ENCODE results near the gene AFAP1L2.

The AFAP1L2 gene

DNA sequence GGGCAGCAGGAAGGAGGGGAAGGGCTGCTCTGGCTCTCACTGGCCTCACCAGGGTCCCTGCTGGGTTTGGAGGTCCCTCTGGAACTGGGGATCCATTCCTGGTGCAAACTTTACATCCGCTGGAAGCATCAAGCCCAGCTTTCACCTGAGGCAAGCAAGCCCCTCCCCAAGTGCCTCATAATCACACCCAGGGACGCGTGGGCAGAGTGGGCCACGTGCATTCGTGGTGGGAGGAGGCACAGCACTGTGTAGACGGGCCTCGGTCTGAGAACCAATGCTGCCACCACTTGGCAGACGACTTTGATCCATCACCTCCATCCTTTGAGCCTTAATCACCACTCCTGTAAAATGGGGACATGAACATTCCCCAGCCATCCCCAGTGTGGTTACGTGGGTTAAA lies 91.2 kb downstream of the AFAP1L2 start:
- TF ChIP-seq TEAD4 (IDR thresholded peaks at IDR 0.05) (no peak), ZBTB7A (IDR thresholded peaks at IDR 0.05; ENCODE audit: low read depth) (no peak), EP300 (IDR thresholded peaks at IDR 0.05; ENCODE audit: borderline replicate concordance) (no peak), CREB1 (IDR thresholded peaks at IDR 0.05; ENCODE audit: low read depth) (no peak), CEBPB (IDR thresholded peaks at IDR 0.05) (no peak), YY1 (IDR thresholded peaks at IDR 0.05; ENCODE audit: low read depth) (no peak), FOXM1 (IDR thresholded peaks at IDR 0.05; ENCODE audit: borderline replicate concordance, low read depth) (no peak), RAD21 (IDR thresholded peaks at IDR 0.05; ENCODE audit: low read depth) (no peak), TAF1 (IDR thresholded peaks at IDR 0.05; ENCODE audit: low read depth) (no peak), EGR1 (IDR thresholded peaks at IDR 0.05) (no peak), TCF12 (IDR thresholded peaks at IDR 0.05; ENCODE audit: low read depth) (no peak)
- TF ChIP-seq, protein P1, sequence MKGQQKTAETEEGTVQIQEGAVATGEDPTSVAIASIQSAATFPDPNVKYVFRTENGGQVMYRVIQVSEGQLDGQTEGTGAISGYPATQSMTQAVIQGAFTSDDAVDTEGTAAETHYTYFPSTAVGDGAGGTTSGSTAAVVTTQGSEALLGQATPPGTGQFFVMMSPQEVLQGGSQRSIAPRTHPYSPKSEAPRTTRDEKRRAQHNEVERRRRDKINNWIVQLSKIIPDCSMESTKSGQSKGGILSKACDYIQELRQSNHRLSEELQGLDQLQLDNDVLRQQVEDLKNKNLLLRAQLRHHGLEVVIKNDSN (IDR thresholded peaks at IDR 0.05), result no peak
- TF ChIP-seq, protein P2, sequence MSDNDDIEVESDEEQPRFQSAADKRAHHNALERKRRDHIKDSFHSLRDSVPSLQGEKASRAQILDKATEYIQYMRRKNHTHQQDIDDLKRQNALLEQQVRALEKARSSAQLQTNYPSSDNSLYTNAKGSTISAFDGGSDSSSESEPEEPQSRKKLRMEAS (IDR thresholded peaks at IDR 0.05), result no peak
- TF ChIP-seq, protein P3, sequence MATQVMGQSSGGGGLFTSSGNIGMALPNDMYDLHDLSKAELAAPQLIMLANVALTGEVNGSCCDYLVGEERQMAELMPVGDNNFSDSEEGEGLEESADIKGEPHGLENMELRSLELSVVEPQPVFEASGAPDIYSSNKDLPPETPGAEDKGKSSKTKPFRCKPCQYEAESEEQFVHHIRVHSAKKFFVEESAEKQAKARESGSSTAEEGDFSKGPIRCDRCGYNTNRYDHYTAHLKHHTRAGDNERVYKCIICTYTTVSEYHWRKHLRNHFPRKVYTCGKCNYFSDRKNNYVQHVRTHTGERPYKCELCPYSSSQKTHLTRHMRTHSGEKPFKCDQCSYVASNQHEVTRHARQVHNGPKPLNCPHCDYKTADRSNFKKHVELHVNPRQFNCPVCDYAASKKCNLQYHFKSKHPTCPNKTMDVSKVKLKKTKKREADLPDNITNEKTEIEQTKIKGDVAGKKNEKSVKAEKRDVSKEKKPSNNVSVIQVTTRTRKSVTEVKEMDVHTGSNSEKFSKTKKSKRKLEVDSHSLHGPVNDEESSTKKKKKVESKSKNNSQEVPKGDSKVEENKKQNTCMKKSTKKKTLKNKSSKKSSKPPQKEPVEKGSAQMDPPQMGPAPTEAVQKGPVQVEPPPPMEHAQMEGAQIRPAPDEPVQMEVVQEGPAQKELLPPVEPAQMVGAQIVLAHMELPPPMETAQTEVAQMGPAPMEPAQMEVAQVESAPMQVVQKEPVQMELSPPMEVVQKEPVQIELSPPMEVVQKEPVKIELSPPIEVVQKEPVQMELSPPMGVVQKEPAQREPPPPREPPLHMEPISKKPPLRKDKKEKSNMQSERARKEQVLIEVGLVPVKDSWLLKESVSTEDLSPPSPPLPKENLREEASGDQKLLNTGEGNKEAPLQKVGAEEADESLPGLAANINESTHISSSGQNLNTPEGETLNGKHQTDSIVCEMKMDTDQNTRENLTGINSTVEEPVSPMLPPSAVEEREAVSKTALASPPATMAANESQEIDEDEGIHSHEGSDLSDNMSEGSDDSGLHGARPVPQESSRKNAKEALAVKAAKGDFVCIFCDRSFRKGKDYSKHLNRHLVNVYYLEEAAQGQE (IDR thresholded peaks at IDR 0.05; ENCODE audit: low read depth), result no peak

DNA sequence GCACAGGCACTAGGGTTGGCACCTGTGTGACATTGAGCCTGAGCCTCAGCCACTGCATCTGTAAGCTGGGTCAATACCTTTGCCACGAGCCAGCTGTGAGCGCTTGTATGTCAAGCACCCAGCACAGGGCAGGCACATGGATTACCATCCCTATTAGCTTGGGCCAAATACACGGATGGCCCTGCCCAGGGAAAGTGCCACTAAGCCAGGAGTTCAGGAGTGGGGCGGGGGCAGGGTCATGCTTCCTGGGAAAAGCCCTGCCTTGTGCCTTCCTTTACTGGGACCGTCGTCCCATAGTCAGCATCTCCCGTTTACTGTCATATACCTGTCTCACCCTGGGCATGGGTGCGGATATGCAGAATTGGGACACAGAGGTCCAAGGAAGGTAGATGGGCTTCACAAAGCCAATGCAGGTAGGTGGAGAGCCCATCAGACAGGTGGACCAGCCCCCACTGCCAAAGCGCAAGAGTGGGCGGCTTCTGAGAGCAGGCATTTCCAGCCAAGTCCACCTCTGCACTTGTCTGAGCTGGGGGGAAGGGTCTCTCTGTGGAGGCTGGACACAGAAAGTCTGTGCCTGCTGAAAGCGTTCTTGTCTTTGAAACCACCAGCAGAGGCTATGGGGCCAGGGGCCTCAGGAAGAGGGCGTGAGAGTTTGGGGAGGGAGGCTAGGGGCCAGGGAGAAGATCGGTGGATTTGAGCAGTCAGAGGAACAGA lies 92.6 kb downstream of the AFAP1L2 start:
- TF ChIP-seq FOXM1 (IDR thresholded peaks at IDR 0.05; ENCODE audit: borderline replicate concordance, low read depth) (no peak), RAD21 (IDR thresholded peaks at IDR 0.05; ENCODE audit: low read depth) (no peak)
- TF ChIP-seq, protein P2 (IDR thresholded peaks at IDR 0.05), result no peak

DNA sequence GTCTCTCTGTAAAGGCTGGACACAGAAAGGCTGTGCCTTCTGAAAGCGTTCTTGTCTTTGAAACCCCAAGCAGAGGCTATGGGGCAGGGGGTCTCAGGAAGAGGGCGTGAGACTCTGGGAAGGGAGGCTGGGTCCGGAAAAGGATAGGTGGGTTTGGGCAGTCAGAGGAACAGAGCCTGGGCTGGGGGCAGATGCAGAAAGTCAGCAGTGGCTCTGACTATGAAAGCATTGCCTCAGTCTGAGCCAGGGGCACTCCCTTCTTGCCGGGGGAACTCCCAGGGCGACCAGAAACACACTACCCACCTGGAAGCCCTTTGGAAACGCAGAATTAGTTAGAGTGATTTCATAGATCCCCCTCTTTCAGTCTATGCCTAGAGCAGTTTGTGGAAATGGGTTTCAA lies 93.3 kb downstream of the AFAP1L2 start:
- TF ChIP-seq, protein P3 (IDR thresholded peaks at IDR 0.05; ENCODE audit: low read depth), result no peak
- TF ChIP-seq, protein P2 (IDR thresholded peaks at IDR 0.05), result no peak
- TF ChIP-seq EP300 (IDR thresholded peaks at IDR 0.05; ENCODE audit: borderline replicate concordance), result no peak
- no peak for TF ChIP-seq CEBPB (IDR thresholded peaks at IDR 0.05)
- no peak for TF ChIP-seq TAF1 (IDR thresholded peaks at IDR 0.05; ENCODE audit: low read depth)
- TF ChIP-seq TCF12 (IDR thresholded peaks at IDR 0.05; ENCODE audit: low read depth), result no peak
- no peak for TF ChIP-seq EGR1 (IDR thresholded peaks at IDR 0.05)
- TF ChIP-seq TEAD4 (IDR thresholded peaks at IDR 0.05), result no peak
- TF ChIP-seq, protein P1 (IDR thresholded peaks at IDR 0.05), result no peak
- TF ChIP-seq YY1 (IDR thresholded peaks at IDR 0.05; ENCODE audit: low read depth), result no peak
- no peak for TF ChIP-seq FOXM1 (IDR thresholded peaks at IDR 0.05; ENCODE audit: borderline replicate concordance, low read depth)
- no peak for TF ChIP-seq CREB1 (IDR thresholded peaks at IDR 0.05; ENCODE audit: low read depth)
- no peak for TF ChIP-seq RAD21 (IDR thresholded peaks at IDR 0.05; ENCODE audit: low read depth)
- TF ChIP-seq NFIC (IDR thresholded peaks at IDR 0.05), result no peak

DNA sequence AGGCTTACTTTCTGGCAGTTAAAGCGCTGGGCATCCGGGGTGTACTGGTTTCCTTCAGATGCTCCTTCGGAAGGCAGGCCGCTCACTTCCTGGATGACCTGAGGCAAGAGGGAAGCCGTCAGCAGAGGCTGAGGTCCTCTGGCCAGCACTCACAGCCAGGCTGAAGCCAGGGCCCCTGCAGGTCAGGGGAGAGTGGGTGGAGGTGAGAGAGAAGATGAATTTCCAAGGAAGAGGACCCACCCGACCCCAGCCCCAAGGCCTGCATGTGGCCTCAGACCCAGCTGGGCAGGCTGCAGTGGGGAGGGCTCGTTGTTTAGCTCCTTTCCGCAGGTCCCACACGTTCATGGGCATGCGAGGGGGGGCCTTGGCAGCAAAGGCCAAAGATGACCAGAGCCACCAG lies 94.0 kb downstream of the AFAP1L2 start:
- TF ChIP-seq TCF12 (IDR thresholded peaks at IDR 0.05; ENCODE audit: low read depth) (no peak), TAF1 (IDR thresholded peaks at IDR 0.05; ENCODE audit: low read depth) (no peak), TEAD4 (IDR thresholded peaks at IDR 0.05) (no peak), RAD21 (IDR thresholded peaks at IDR 0.05; ENCODE audit: low read depth) (no peak), CEBPB (IDR thresholded peaks at IDR 0.05) (no peak)
- TF ChIP-seq, protein P3 (IDR thresholded peaks at IDR 0.05; ENCODE audit: low read depth), result no peak
